ENCODE data around the gene NFIX. TPM values are rescaled to one million over a fixed set of nuclear protein-coding genes. Genes with fewer than 3 reads are reported as not detected.

Gene NFIX
- total RNA-seq, 1 experiment from 2014 or later, result 16.4 TPM

GRCh38 chr19:13093407-13094105 is 98.3 kb downstream of the NFIX start:
- H3K9me3 Mint-ChIP-seq (ENCODE audit: low read depth, unreplicated experiment), result no peaks in the 10 kb centered on the region
- TF ChIP-seq CTCF (IDR thresholded peaks at IDR 0.05; ENCODE audit: unreplicated experiment), result peak; percentile 83
- CTCF ChIA-PET, result interaction anchor here (1.0 to 3.9 kb wide), 9 partner anchors 11 to 128 kb away, joined by 3 to 35 read pairs (median 7); no protein-coding TSS in a partner anchor
- intact Hi-C loops (cut with micrococcal nuclease; ENCODE audit: unreplicated experiment), result loop anchor here (5.0 kb wide), 1 partner anchor 116 kb away; no protein-coding TSS in a partner anchor
- DNase-seq, result peak; percentile 71
- H3K4me1 Mint-ChIP-seq (ENCODE audit: low read depth, unreplicated experiment), result no peaks in the 10 kb centered on the region
- H3K27me3 Mint-ChIP-seq (ENCODE audit: unreplicated experiment), result no peaks in the 10 kb centered on the region
- H3K36me3 Mint-ChIP-seq (ENCODE audit: insufficient read depth, unreplicated experiment), result peaks cover 18% of the 10 kb centered on the region
- no peak overlapping the region for H3K4me3 Mint-ChIP-seq (ENCODE audit: low read depth, unreplicated experiment)
- no peak overlapping the region for H3K27ac Mint-ChIP-seq (ENCODE audit: unreplicated experiment)
- BruUV-seq (replicated peaks), result no TSS peak

- no peak for TF ChIP-seq CTCF (IDR thresholded peaks at IDR 0.05; ENCODE audit: unreplicated experiment)
- Mint-ChIP-seq H3K27ac (ENCODE audit: unreplicated experiment) (no peak overlapping the region), H3K4me1 (ENCODE audit: low read depth, unreplicated experiment) (no peaks in the 10 kb centered on the region), H3K9me3 (ENCODE audit: low read depth, unreplicated experiment) (no peaks in the 10 kb centered on the region), H3K27me3 (ENCODE audit: unreplicated experiment) (no peaks in the 10 kb centered on the region), H3K36me3 (ENCODE audit: insufficient read depth, unreplicated experiment) (peaks cover 14% of the 10 kb centered on the region), H3K4me3 (ENCODE audit: low read depth, unreplicated experiment) (no peak overlapping the region)
- CTCF ChIA-PET, result interaction anchor here (1.0 to 3.9 kb wide), 9 partner anchors 12 to 129 kb away, joined by 3 to 35 read pairs (median 7); no protein-coding TSS in a partner anchor
- no TSS peak for BruUV-seq (replicated peaks)
- intact Hi-C loops (cut with micrococcal nuclease; ENCODE audit: unreplicated experiment), result loop anchor here (5.0 kb wide), 1 partner anchor 117 kb away; no protein-coding TSS in a partner anchor
- DNase-seq, result no peak
Measured at GRCh38 chr19:13094106-13094504, 98.8 kb downstream of the NFIX start.

GRCh38 chr19:13094771-13095392 is 99.6 kb downstream of the NFIX start:
- H3K4me1 Mint-ChIP-seq (ENCODE audit: low read depth, unreplicated experiment), result no peaks in the 10 kb centered on the region
- no peaks in the 10 kb centered on the region for H3K27me3 Mint-ChIP-seq (ENCODE audit: unreplicated experiment)
- peaks cover 15% of the 10 kb centered on the region for H3K36me3 Mint-ChIP-seq (ENCODE audit: insufficient read depth, unreplicated experiment)
- DNase-seq, result no peak
- no peak for TF ChIP-seq CTCF (IDR thresholded peaks at IDR 0.05; ENCODE audit: unreplicated experiment)
- CTCF ChIA-PET, result interaction anchor here (1.0 to 3.9 kb wide), 7 partner anchors 12 to 130 kb away, joined by 3 to 35 read pairs (median 7); no protein-coding TSS in a partner anchor
- no peak overlapping the region for H3K27ac Mint-ChIP-seq (ENCODE audit: unreplicated experiment)
- intact Hi-C loops (cut with micrococcal nuclease; ENCODE audit: unreplicated experiment), result loop anchor here (5.0 kb wide), 1 partner anchor 118 kb away; no protein-coding TSS in a partner anchor
- no peak overlapping the region for H3K4me3 Mint-ChIP-seq (ENCODE audit: low read depth, unreplicated experiment)
- H3K9me3 Mint-ChIP-seq (ENCODE audit: low read depth, unreplicated experiment), result no peaks in the 10 kb centered on the region
- BruUV-seq (replicated peaks), result no TSS peak

GRCh38 chr19:13095393-13095784 is 100.1 kb downstream of the NFIX start:
- intact Hi-C loops (cut with micrococcal nuclease; ENCODE audit: unreplicated experiment), result no loop called here
- peaks cover 19% of the 10 kb centered on the region for H3K36me3 Mint-ChIP-seq (ENCODE audit: insufficient read depth, unreplicated experiment)

More at GRCh38 chr19:13095393-13095784, 100.1 kb downstream of the NFIX start:
- BruUV-seq (replicated peaks), result no TSS peak
- no peaks in the 10 kb centered on the region for H3K9me3 Mint-ChIP-seq (ENCODE audit: low read depth, unreplicated experiment)
- H3K4me1 Mint-ChIP-seq (ENCODE audit: low read depth, unreplicated experiment), result no peaks in the 10 kb centered on the region
- H3K4me3 Mint-ChIP-seq (ENCODE audit: low read depth, unreplicated experiment), result no peak overlapping the region
- no peaks in the 10 kb centered on the region for H3K27me3 Mint-ChIP-seq (ENCODE audit: unreplicated experiment)
- CTCF ChIA-PET, result interaction anchor here (2.4 to 3.9 kb wide), 2 partner anchors 34 to 118 kb away, joined by 15 to 35 read pairs; no protein-coding TSS in a partner anchor
- no peak overlapping the region for H3K27ac Mint-ChIP-seq (ENCODE audit: unreplicated experiment)
- TF ChIP-seq CTCF (IDR thresholded peaks at IDR 0.05; ENCODE audit: unreplicated experiment), result no peak
- no peak for DNase-seq
